Endodermal cell (in vitro differentiated cells): Measurements from ENCODE around the gene APOBEC3A. TPM values are rescaled to one million over a fixed set of nuclear protein-coding genes. Genes with fewer than 3 reads are reported as not detected.

Experiments used
- DNase-seq: peaks from one replicate; pipeline ENCODE4 v3.0.0-alpha.2; 2017
- H3K27ac ChIP-seq: 2 replicates; pipeline ENCODE4 v1.5.1; 2013; ENCODE audit warnings: mild to moderate bottlenecking, low read depth, low read length, moderate library complexity
- H3K27me3 ChIP-seq: 2 replicates; pipeline ENCODE4 v1.6.1; 2013; ENCODE audit warnings: mild to moderate bottlenecking, low read length, moderate library complexity; ENCODE audit not compliant: insufficient read depth, control insufficient read depth, poor library complexity, severe bottlenecking
- H3K36me3 ChIP-seq: 2 replicates; pipeline ENCODE4 v1.7.0; 2013; ENCODE audit warnings: mild to moderate bottlenecking, low read length, moderate library complexity; ENCODE audit not compliant: control insufficient read depth, insufficient read depth
- H3K4me1 ChIP-seq: one replicate; pipeline ENCODE4 v1.7.0; 2013; ENCODE audit warnings: low read length; ENCODE audit not compliant: control insufficient read depth, insufficient read depth
- H3K4me3 ChIP-seq: 2 replicates; pipeline ENCODE4 v1.5.1; 2013; ENCODE audit warnings: mild to moderate bottlenecking, low read length, moderate library complexity
- H3K9ac ChIP-seq: 2 replicates; pipeline ENCODE4 v1.6.1; 2013; ENCODE audit warnings: mild to moderate bottlenecking, low read length, moderate library complexity; ENCODE audit not compliant: poor library complexity, severe bottlenecking; ENCODE audit errors: extremely low read depth
- H3K9me3 ChIP-seq: 2 replicates; pipeline ENCODE4 v1.6.1; 2013; ENCODE audit warnings: mild to moderate bottlenecking, low read length, moderate library complexity; ENCODE audit not compliant: control insufficient read depth
- H3K27ac Mint-ChIP-seq: 2 replicates; pipeline ENCODE4 v1.8.0; 2020; ENCODE audit warnings: mixed read lengths
- H3K27me3 Mint-ChIP-seq: 2 replicates; pipeline ENCODE4 v1.8.0; 2021; ENCODE audit warnings: mild to moderate bottlenecking, mixed read lengths; ENCODE audit not compliant: insufficient read depth
- H3K36me3 Mint-ChIP-seq: 2 replicates; pipeline ENCODE4 v1.8.0; 2020; ENCODE audit warnings: low read depth, mixed read lengths
- H3K4me1 Mint-ChIP-seq: 2 replicates; pipeline ENCODE4 v1.8.0; 2020; ENCODE audit warnings: mixed read lengths
- H3K4me3 Mint-ChIP-seq: 2 replicates; pipeline ENCODE4 v1.8.0; 2020; ENCODE audit warnings: mild to moderate bottlenecking, moderate library complexity, mixed read lengths
- H3K9me3 Mint-ChIP-seq: 2 replicates; pipeline ENCODE4 v1.8.0; 2020; ENCODE audit warnings: mild to moderate bottlenecking, mixed read lengths
- WGBS, 2 experiments: methylation state at CpG; one replicate each; pipeline versions ENCODE4 v1.1.5 to v1.1.7; 2013; ENCODE audit warnings: missing lambda C conversion rate in 2 of 2, mixed read lengths in 1 of 2; ENCODE audit not compliant: insufficient coverage in 1 of 2, insufficient read length in 1 of 2; 5-methylcytosine and 5-hydroxymethylcytosine counted together
- total RNA-seq, 2 donors: library from RNA; stranded (reverse); fragmentation: NEBNext Ultra II Directional in 1 of 2; extraction: Animal tissue kit (Norgen Biotek cat#: 25700) in 1 of 2; gene quantifications; 2 replicates in 1 of 2; 3 replicates in 1 of 2; pipeline ENCODE4 v1.2.1, GENCODE V29; 2021
- TF ChIP-seq, protein P1 (sequence below): fragments of 200-600 bp; sonication (generic); conservative IDR thresholded peaks from 2 replicates; pipeline ENCODE4 v1.5.0; 2021; ENCODE audit warnings: antibody characterized with exemption, mild to moderate bottlenecking

Gene APOBEC3A
- total RNA-seq, 2 donors from 2014 or later, result not detected

DNA sequence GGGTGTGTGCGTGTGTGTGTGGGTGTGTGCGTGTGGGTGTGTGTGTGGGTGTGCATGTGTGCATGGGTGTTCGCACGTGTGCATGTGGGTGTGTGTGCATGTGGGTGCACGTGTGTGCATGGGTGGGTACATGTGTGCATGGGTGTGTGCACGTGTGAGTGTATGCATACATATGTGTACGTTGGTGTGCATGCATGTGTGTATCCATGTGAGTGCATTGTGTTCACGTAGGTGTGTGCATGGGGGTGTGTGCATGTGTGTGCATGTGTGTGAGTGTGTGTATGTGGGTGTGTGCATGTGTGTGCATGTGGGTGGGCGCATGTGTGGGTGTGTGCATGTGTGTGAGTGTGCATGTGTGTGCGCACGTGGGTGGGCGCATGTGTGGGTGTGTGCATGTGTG is 19.9 kb upstream of the APOBEC3A start:
- no peak overlapping the region for H3K9ac ChIP-seq
- H3K27me3 Mint-ChIP-seq, result peaks cover 6% of the 10 kb centered on the region
- H3K36me3 ChIP-seq, result no peaks in the 10 kb centered on the region
- H3K4me1 ChIP-seq, result no peaks in the 10 kb centered on the region
- DNase-seq, result no peak
- H3K27me3 ChIP-seq, result no peaks in the 10 kb centered on the region
- no peaks in the 10 kb centered on the region for H3K36me3 Mint-ChIP-seq
- TF ChIP-seq, protein P1, sequence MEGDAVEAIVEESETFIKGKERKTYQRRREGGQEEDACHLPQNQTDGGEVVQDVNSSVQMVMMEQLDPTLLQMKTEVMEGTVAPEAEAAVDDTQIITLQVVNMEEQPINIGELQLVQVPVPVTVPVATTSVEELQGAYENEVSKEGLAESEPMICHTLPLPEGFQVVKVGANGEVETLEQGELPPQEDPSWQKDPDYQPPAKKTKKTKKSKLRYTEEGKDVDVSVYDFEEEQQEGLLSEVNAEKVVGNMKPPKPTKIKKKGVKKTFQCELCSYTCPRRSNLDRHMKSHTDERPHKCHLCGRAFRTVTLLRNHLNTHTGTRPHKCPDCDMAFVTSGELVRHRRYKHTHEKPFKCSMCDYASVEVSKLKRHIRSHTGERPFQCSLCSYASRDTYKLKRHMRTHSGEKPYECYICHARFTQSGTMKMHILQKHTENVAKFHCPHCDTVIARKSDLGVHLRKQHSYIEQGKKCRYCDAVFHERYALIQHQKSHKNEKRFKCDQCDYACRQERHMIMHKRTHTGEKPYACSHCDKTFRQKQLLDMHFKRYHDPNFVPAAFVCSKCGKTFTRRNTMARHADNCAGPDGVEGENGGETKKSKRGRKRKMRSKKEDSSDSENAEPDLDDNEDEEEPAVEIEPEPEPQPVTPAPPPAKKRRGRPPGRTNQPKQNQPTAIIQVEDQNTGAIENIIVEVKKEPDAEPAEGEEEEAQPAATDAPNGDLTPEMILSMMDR, result no peak
- no peaks in the 10 kb centered on the region for H3K9me3 ChIP-seq
- no peak overlapping the region for H3K4me3 ChIP-seq
- no peaks in the 10 kb centered on the region for H3K9me3 Mint-ChIP-seq
- H3K4me1 Mint-ChIP-seq, result no peaks in the 10 kb centered on the region
- no peak overlapping the region for H3K4me3 Mint-ChIP-seq
- WGBS, 2 experiments, result 81 to 85% methylated on average over 9 to 12 of the region's 12 CpGs
- H3K27ac ChIP-seq, result no peak overlapping the region
- H3K27ac Mint-ChIP-seq, result no peak overlapping the region

DNA sequence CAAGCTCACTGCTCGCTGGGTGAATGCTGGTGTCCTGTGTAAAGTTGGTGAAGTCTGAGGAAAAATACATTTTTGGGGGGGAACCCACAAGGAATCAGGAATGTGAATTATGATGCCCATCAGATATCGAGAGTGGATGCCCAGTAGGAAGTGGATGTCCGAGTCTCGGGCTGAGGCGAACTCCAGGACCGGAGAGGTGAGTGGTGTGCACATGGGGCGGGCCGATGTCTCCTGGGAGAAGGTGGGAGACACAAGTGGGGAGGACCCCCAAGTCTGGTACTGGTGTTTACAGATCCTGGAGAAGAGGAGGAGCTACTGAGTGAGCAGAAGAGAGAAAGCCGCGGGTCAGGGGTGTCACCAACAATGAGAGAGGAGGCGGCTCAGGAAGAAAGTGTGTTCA is 19.2 kb upstream of the APOBEC3A start:
- TF ChIP-seq, protein P1, result no peak
- no peak for DNase-seq
- no peaks in the 10 kb centered on the region for H3K27me3 ChIP-seq
- Mint-ChIP-seq H3K4me1 (no peaks in the 10 kb centered on the region), H3K27ac (no peak overlapping the region), H3K27me3 (peaks cover 5% of the 10 kb centered on the region), H3K36me3 (no peaks in the 10 kb centered on the region), H3K4me3 (no peak overlapping the region), H3K9me3 (no peaks in the 10 kb centered on the region)
- WGBS, 2 experiments, result 90 to 100% methylated on average over 5 to 11 of the region's 11 CpGs
- H3K36me3 ChIP-seq, result no peaks in the 10 kb centered on the region
- no peak overlapping the region for H3K4me3 ChIP-seq
- no peaks in the 10 kb centered on the region for H3K4me1 ChIP-seq
- no peak overlapping the region for H3K27ac ChIP-seq
- H3K9ac ChIP-seq, result no peak overlapping the region
- H3K9me3 ChIP-seq, result no peaks in the 10 kb centered on the region

DNA sequence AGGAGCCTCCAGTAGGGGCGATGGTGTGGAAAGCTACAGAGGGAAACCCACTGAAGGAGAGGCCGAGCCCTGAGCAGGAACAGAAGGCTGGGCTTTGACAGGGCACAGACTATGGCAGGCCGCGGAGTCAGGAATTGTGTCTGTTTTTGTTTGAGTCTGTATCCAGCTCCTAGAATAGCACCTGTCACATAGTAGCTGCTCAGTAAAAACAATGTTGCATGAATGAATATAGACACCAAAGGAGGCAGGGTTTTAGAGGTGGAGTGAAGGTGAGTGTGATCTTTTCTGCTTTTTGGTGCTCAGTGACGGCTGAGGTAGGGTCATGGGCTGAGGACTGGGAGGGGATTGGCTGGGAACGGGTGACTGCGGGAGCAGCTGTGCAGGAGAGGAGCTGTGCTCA is 18.5 kb upstream of the APOBEC3A start:
- Mint-ChIP-seq H3K27ac (no peak overlapping the region), H3K9me3 (no peaks in the 10 kb centered on the region), H3K4me1 (no peaks in the 10 kb centered on the region), H3K4me3 (no peak overlapping the region), H3K36me3 (no peaks in the 10 kb centered on the region), H3K27me3 (peaks cover 4% of the 10 kb centered on the region)
- no peaks in the 10 kb centered on the region for H3K27me3 ChIP-seq
- H3K36me3 ChIP-seq, result no peaks in the 10 kb centered on the region
- TF ChIP-seq, protein P1, result no peak
- no peaks in the 10 kb centered on the region for H3K9me3 ChIP-seq
- H3K27ac ChIP-seq, result no peak overlapping the region
- H3K4me3 ChIP-seq, result no peak overlapping the region
- no peaks in the 10 kb centered on the region for H3K4me1 ChIP-seq
- no peak overlapping the region for H3K9ac ChIP-seq
- DNase-seq, result no peak
- 90 to 98% methylated on average over 6 to 7 of the region's 7 CpGs for WGBS, 2 experiments
